ENCODE measurements around the gene RAD52. TPM values are rescaled to one million over a fixed set of nuclear protein-coding genes. Genes with fewer than 3 reads are reported as not detected.

RAD52 gene
- total and polyA plus RNA-seq, 4 donors, result 18.1 to 28.7 (median 23.1) TPM

GRCh38 chr12:989751-990660 is 40.5 kb upstream of the RAD52 start:
- Histone ChIP-seq H3K4me1 (ENCODE audit: control insufficient read depth, insufficient read depth, low read length) (no peaks in the 10 kb centered on the region), H3K4me3 (ENCODE audit: low read depth, low read length) (peak overlapping the region; percentile 87), H3K27me3 (ENCODE audit: control insufficient read depth, insufficient read depth, low read length) (no peaks in the 10 kb centered on the region), H3K9me3 (ENCODE audit: control insufficient read depth, insufficient read depth, low read length) (no peaks in the 10 kb centered on the region), H3K36me3 (ENCODE audit: control insufficient read depth, insufficient read depth, low read length) (no peaks in the 10 kb centered on the region), H3K27ac (ENCODE audit: low read depth, low read length) (peak overlapping the region; percentile 95)
- WGBS (ENCODE audit: insufficient coverage), result under 1% methylated on average over 36 of the region's 40 CpGs
- DNase-seq (ENCODE audit: low read depth in 4 of 6, low spot score in 6 of 6), result peak in 5 of 6 donors; percentile 20 to 88 (median 77)

GRCh38 chr12:989051-989450 is 39.6 kb upstream of the RAD52 start:
- Histone ChIP-seq H3K36me3 (ENCODE audit: control insufficient read depth, insufficient read depth, low read length) (no peaks in the 10 kb centered on the region), H3K27ac (ENCODE audit: low read depth, low read length) (no peak overlapping the region), H3K27me3 (ENCODE audit: control insufficient read depth, insufficient read depth, low read length) (no peaks in the 10 kb centered on the region), H3K4me1 (ENCODE audit: control insufficient read depth, insufficient read depth, low read length) (no peaks in the 10 kb centered on the region), H3K9me3 (ENCODE audit: control insufficient read depth, insufficient read depth, low read length) (no peaks in the 10 kb centered on the region), H3K4me3 (ENCODE audit: low read depth, low read length) (no peak overlapping the region)
- WGBS (ENCODE audit: insufficient coverage), result 58% methylated on average over 1 of the region's 2 CpGs
- no peak for DNase-seq (ENCODE audit: low read depth in 4 of 6, low spot score in 6 of 6)

- Histone ChIP-seq H3K27ac (ENCODE audit: low read depth, low read length) (no peak overlapping the region), H3K9me3 (ENCODE audit: control insufficient read depth, insufficient read depth, low read length) (no peaks in the 10 kb centered on the region), H3K36me3 (ENCODE audit: control insufficient read depth, insufficient read depth, low read length) (no peaks in the 10 kb centered on the region), H3K4me1 (ENCODE audit: control insufficient read depth, insufficient read depth, low read length) (no peaks in the 10 kb centered on the region), H3K4me3 (ENCODE audit: low read depth, low read length) (no peak overlapping the region), H3K27me3 (ENCODE audit: control insufficient read depth, insufficient read depth, low read length) (no peaks in the 10 kb centered on the region)
- WGBS (ENCODE audit: insufficient coverage), result 65% methylated on average over 2 of the region's 4 CpGs
- DNase-seq (ENCODE audit: low read depth in 4 of 6, low spot score in 6 of 6), result no peak
Measured at GRCh38 chr12:988646-989045, 39.2 kb upstream of the RAD52 start.

- Histone ChIP-seq H3K4me3 (ENCODE audit: low read depth, low read length) (no peak overlapping the region), H3K4me1 (ENCODE audit: control insufficient read depth, insufficient read depth, low read length) (no peaks in the 10 kb centered on the region), H3K27ac (ENCODE audit: low read depth, low read length) (no peak overlapping the region), H3K9me3 (ENCODE audit: control insufficient read depth, insufficient read depth, low read length) (no peaks in the 10 kb centered on the region), H3K36me3 (ENCODE audit: control insufficient read depth, insufficient read depth, low read length) (no peaks in the 10 kb centered on the region), H3K27me3 (ENCODE audit: control insufficient read depth, insufficient read depth, low read length) (no peaks in the 10 kb centered on the region)
- DNase-seq (ENCODE audit: low read depth in 4 of 6, low spot score in 6 of 6), result no peak
- 100% methylated on average over 1 of the region's 3 CpGs for WGBS (ENCODE audit: insufficient coverage)
Measured at GRCh38 chr12:981961-982360, 32.5 kb upstream of the RAD52 start.

GRCh38 chr12:981176-981828 is 31.8 kb upstream of the RAD52 start:
- no peaks in the 10 kb centered on the region for H3K9me3 ChIP-seq (ENCODE audit: control insufficient read depth, insufficient read depth, low read length)
- 100% methylated on average over 3 of the region's 8 CpGs for WGBS (ENCODE audit: insufficient coverage)

GRCh38 chr12:979349-979748 is 29.9 kb upstream of the RAD52 start:
- no peak overlapping the region for H3K4me3 ChIP-seq (ENCODE audit: low read depth, low read length)
- peak in 1 of 6 donors; percentile 15 for DNase-seq (ENCODE audit: low read depth in 4 of 6, low spot score in 6 of 6)
- H3K27me3 ChIP-seq (ENCODE audit: control insufficient read depth, insufficient read depth, low read length), result no peaks in the 10 kb centered on the region
- WGBS (ENCODE audit: insufficient coverage), result 96% methylated on average over 2 of the region's 5 CpGs
- H3K36me3 ChIP-seq (ENCODE audit: control insufficient read depth, insufficient read depth, low read length), result no peaks in the 10 kb centered on the region
- H3K4me1 ChIP-seq (ENCODE audit: control insufficient read depth, insufficient read depth, low read length), result no peaks in the 10 kb centered on the region
- no peak overlapping the region for H3K27ac ChIP-seq (ENCODE audit: low read depth, low read length)
- no peaks in the 10 kb centered on the region for H3K9me3 ChIP-seq (ENCODE audit: control insufficient read depth, insufficient read depth, low read length)

More at GRCh38 chr12:981176-981828, 31.8 kb upstream of the RAD52 start:
- Histone ChIP-seq H3K4me3 (ENCODE audit: low read depth, low read length) (no peak overlapping the region), H3K27me3 (ENCODE audit: control insufficient read depth, insufficient read depth, low read length) (no peaks in the 10 kb centered on the region), H3K4me1 (ENCODE audit: control insufficient read depth, insufficient read depth, low read length) (no peaks in the 10 kb centered on the region), H3K36me3 (ENCODE audit: control insufficient read depth, insufficient read depth, low read length) (no peaks in the 10 kb centered on the region), H3K27ac (ENCODE audit: low read depth, low read length) (no peak overlapping the region)
- DNase-seq (ENCODE audit: low read depth in 4 of 6, low spot score in 6 of 6), result no peak

GRCh38 chr12:977156-977555 is 27.7 kb upstream of the RAD52 start:
- H3K4me1 ChIP-seq (ENCODE audit: control insufficient read depth, insufficient read depth, low read length), result no peaks in the 10 kb centered on the region
- no peak overlapping the region for H3K27ac ChIP-seq (ENCODE audit: low read depth, low read length)
- no peak overlapping the region for H3K4me3 ChIP-seq (ENCODE audit: low read depth, low read length)
- DNase-seq (ENCODE audit: low read depth in 4 of 6, low spot score in 6 of 6), result no peak
- H3K27me3 ChIP-seq (ENCODE audit: control insufficient read depth, insufficient read depth, low read length), result no peaks in the 10 kb centered on the region
- no peaks in the 10 kb centered on the region for H3K36me3 ChIP-seq (ENCODE audit: control insufficient read depth, insufficient read depth, low read length)
- WGBS (ENCODE audit: insufficient coverage), result 90% methylated on average over 4 of the region's 4 CpGs
- H3K9me3 ChIP-seq (ENCODE audit: control insufficient read depth, insufficient read depth, low read length), result no peaks in the 10 kb centered on the region

GRCh38 chr12:976644-977043 is 27.1 kb upstream of the RAD52 start:
- Histone ChIP-seq H3K9me3 (ENCODE audit: control insufficient read depth, insufficient read depth, low read length) (no peaks in the 10 kb centered on the region), H3K36me3 (ENCODE audit: control insufficient read depth, insufficient read depth, low read length) (no peaks in the 10 kb centered on the region), H3K27me3 (ENCODE audit: control insufficient read depth, insufficient read depth, low read length) (no peaks in the 10 kb centered on the region), H3K4me1 (ENCODE audit: control insufficient read depth, insufficient read depth, low read length) (no peaks in the 10 kb centered on the region), H3K27ac (ENCODE audit: low read depth, low read length) (no peak overlapping the region), H3K4me3 (ENCODE audit: low read depth, low read length) (no peak overlapping the region)
- 75% methylated on average over 5 of the region's 6 CpGs for WGBS (ENCODE audit: insufficient coverage)
- DNase-seq (ENCODE audit: low read depth in 4 of 6, low spot score in 6 of 6), result no peak

- H3K9me3 ChIP-seq (ENCODE audit: control insufficient read depth, insufficient read depth, low read length), result no peaks in the 10 kb centered on the region
- no peaks in the 10 kb centered on the region for H3K27me3 ChIP-seq (ENCODE audit: control insufficient read depth, insufficient read depth, low read length)
- DNase-seq (ENCODE audit: low read depth in 4 of 6, low spot score in 6 of 6), result no peak
- H3K27ac ChIP-seq (ENCODE audit: low read depth, low read length), result no peak overlapping the region
- H3K4me3 ChIP-seq (ENCODE audit: low read depth, low read length), result no peak overlapping the region
- H3K4me1 ChIP-seq (ENCODE audit: control insufficient read depth, insufficient read depth, low read length), result no peaks in the 10 kb centered on the region
- 50% methylated on average over 1 of the region's 4 CpGs for WGBS (ENCODE audit: insufficient coverage)
- H3K36me3 ChIP-seq (ENCODE audit: control insufficient read depth, insufficient read depth, low read length), result no peaks in the 10 kb centered on the region
Measured at GRCh38 chr12:974271-974862, 24.9 kb upstream of the RAD52 start.

All from spinal cord (tissue), 10 donors.